ENCODE results near the gene USH1G. TPM values are rescaled to one million over a fixed set of nuclear protein-coding genes. Genes with fewer than 3 reads are reported as not detected.

USH1G gene
- total and polyA plus RNA-seq, 2 of the 13 experiments (the other 11 are each of a cell fraction or from before 2014, with no cell fraction given): 0.04 TPM; not detected in 1

GRCh38 chr17:74970395-74970794, 47.3 kb upstream of the USH1G start:
- Histone ChIP-seq H3K9me3 (ENCODE audit: low read length) (no peaks in the 10 kb centered on the region), H3K4me3 (replicated peaks in 1 of 3; ENCODE audit: insufficient read depth in 1 of 3, low read depth in 2 of 3, low read length in 3 of 3) (peak overlapping the region in 1 of 3 experiments; percentile 83; a peak in 1 of 6 replicates), H3K36me3 (replicated peaks in 1 of 2; ENCODE audit: control insufficient read depth in 1 of 2, insufficient read depth in 2 of 2, low read length in 2 of 2) (no peaks in the 10 kb centered on the region), H3K9ac (ENCODE audit: insufficient read depth, low read depth, low read length) (no peak overlapping the region), H3K4me2 (ENCODE audit: low read depth, low read length) (peak overlapping the region; percentile 87; the same call in 1 of the 2 replicates), H3K27ac (ENCODE audit: extremely low read length, insufficient read depth, low read length) (no peak overlapping the region), H2AFZ (ENCODE audit: low read length) (no peak overlapping the region), H3K79me2 (ENCODE audit: insufficient read depth, low read length) (no peaks in the 10 kb centered on the region), H3K4me1 (ENCODE audit: insufficient read depth, low read length) (peaks cover 47% of the 10 kb centered on the region), H3K27me3 (ENCODE audit: control insufficient read depth in 1 of 2, insufficient read depth in 2 of 2, low read length in 2 of 2) (peaks cover 5 to 40% of the 10 kb centered on the region in 2 experiments; a peak in 4 of 5 replicates), H4K20me1 (ENCODE audit: insufficient read depth, low read length) (no peaks in the 10 kb centered on the region)
- DNase-seq (ENCODE audit: low spot score): no peak
- CTCF ChIA-PET (ENCODE audit: low intra/inter-chr PET ratio, low total read pairs): no interaction called here
- no TSS peak for BruUV-seq (replicated peaks)
- in situ Hi-C loops (cut with HindIII; ENCODE audit: extremely low pct_ligation_motif_present, low pct_unique_long_range_greater_than_20kb): no loop called here
- POLR2A ChIA-PET: interaction anchor here (1.0 to 4.7 kb wide), 5 partner anchors 9 to 55 kb away, joined by 7 to 65 read pairs (median 19); partner anchors contain the start of genes CDR2L and MRPL58
- WGBS (ENCODE audit: low lambda C conversion rate): 48% methylated on average over 3 of the region's 3 CpGs
- intact Hi-C loops (cut with micrococcal nuclease; ENCODE audit: unreplicated experiment): no loop called here
- TF ChIP-seq SNRNP70 (IDR thresholded peaks at IDR 0.05; ENCODE audit: low read depth, low read length) (no peak), SIX1 (CRISPR knock-in tag; IDR thresholded peaks at IDR 0.05; ENCODE audit: borderline replicate concordance) (no peak), NBN (conservative IDR thresholded peaks at IDR 0.05) (no peak), SALL2 (CRISPR knock-in tag; IDR thresholded peaks at IDR 0.05) (no peak), GMEB2 (CRISPR knock-in tag; IDR thresholded peaks at IDR 0.05; ENCODE audit: low read depth) (no peak), ZNF883 (CRISPR knock-in tag; IDR thresholded peaks at IDR 0.05; ENCODE audit: not compliant biosample characterization) (no peak), HMGA1 (CRISPR knock-in tag; conservative IDR thresholded peaks at IDR 0.05) (no peak), ZNF101 (CRISPR knock-in tag; IDR thresholded peaks at IDR 0.05; ENCODE audit: borderline replicate concordance, low read depth) (no peak), SP140L (CRISPR knock-in tag; IDR thresholded peaks at IDR 0.05; ENCODE audit: borderline replicate concordance) (no peak), ZSCAN9 (CRISPR knock-in tag; IDR thresholded peaks at IDR 0.05; ENCODE audit: borderline replicate concordance) (no peak), ZBTB14 (CRISPR knock-in tag; IDR thresholded peaks at IDR 0.05) (no peak), ZNF501 (CRISPR knock-in tag; IDR thresholded peaks at IDR 0.05) (no peak)
- peak; percentile 23 for FAIRE-seq
- ATAC-seq: no peak

Measured in HepG2 (cell line).